ENCODE measurements around the gene MYL3.

MYL3 gene

GRCh38 chr3:46864061-46864881 is 1.0 kb upstream of the MYL3 start:
- no peak for FAIRE-seq

DNA sequence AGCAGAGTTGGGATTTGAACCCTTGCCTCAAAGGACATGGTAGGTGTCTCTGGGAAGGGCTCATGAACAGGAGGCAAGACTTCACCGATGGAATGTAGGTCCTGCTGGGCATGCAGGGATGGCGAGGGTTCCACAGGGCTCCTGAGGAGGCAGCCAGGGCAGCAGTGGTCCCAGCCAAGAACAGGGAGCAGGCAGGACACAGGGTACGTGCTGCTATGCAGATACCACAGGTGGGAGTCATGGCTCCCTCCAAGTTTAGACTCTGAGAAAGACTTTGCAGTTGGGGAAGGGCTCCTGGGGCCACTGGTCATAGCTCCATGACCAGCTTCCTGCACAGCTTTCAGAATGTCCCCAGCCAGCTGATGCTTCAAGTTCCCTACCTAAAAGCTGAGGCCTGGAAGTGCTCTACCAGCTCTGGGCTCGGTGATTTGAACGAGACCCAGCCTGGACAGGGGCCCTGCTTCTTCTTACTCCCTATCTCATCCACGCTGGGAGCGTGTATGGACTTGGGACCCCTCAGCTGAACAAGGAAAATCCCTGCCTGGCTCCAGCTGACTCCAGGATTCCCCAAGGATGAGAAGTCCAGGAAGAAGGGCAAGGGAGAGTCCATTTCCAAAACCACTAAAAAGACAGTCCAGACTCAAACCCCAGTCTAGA is 747 bp downstream of the MYL3 start:
- no peak for FAIRE-seq

DNA sequence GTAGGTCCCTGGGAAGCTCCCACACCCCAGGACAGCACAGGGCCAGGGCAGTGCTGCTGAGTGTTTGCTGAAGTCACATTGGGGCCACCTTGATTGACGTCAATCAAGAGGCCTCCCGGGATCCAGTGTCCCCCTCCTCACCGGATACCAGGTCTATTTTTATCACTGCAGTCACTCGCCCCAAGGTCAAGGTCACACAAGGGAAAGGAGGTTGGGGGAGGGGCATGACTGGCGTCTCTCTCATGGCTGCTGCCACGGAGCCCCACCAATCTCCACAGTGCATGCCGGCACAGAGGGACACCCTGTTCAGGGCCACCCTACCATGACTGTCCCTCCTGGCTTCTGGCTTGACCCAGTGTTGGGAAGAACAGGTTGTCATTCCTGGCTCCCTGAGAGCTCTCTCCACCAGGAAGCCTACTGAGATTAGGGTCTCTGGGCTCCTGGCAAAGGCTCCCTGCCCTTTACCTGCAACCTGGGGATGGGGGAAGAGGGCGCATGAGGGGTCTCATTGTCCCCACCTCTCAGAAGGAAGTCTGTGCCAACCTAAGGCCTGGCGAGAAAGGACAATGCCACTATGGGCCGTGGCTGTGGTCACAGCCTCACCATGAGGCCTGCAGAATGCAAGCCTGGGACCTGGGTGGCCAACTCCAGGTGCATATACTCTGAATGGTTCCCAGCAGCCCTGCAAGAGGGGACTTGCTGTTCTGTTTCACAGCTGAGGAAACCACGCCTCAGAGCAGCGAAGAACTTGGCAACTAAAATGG is 1.5 kb downstream of the MYL3 start:
- FAIRE-seq, result no peak

GRCh38 chr3:46860810-46861604 is 2.2 kb downstream of the MYL3 start:
- FAIRE-seq, result no peak

DNA sequence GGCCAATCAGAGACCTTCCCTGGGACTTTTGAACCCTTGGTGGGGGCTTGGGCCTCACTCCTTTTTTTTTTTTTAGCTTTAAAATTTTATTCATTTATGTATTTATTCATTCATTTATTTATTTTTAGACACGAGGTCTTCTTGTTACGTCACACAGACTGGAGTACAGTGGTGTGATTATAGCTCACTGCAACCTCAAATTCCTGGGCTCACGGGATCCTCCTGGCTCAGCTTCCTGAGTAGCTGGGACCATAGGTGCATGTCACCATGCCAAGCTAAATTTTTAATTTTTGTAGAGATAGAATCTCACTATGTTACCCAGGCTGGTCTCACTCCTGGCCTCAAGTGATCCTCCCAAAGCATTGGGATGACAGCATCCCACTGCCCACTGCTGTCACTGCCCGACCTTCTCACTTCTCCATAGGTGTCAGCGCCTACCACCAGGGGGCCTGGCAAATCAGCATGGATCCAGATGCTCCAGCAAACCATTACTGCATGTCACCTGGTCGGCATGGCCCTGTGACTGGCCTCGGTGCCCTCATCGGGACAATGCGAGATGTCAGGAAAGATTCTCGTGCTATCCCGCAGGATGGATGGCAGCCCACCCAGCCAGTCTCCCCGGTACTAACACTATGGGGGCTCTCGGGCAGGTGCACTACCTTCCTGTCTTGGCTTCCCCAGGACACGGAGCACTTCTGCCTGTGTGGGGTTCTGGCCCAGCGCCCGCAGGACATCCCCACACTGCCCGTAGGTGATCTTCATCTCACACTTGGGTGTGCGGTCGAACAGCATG is 3.0 kb downstream of the MYL3 start:
- FAIRE-seq, result no peak

DNA sequence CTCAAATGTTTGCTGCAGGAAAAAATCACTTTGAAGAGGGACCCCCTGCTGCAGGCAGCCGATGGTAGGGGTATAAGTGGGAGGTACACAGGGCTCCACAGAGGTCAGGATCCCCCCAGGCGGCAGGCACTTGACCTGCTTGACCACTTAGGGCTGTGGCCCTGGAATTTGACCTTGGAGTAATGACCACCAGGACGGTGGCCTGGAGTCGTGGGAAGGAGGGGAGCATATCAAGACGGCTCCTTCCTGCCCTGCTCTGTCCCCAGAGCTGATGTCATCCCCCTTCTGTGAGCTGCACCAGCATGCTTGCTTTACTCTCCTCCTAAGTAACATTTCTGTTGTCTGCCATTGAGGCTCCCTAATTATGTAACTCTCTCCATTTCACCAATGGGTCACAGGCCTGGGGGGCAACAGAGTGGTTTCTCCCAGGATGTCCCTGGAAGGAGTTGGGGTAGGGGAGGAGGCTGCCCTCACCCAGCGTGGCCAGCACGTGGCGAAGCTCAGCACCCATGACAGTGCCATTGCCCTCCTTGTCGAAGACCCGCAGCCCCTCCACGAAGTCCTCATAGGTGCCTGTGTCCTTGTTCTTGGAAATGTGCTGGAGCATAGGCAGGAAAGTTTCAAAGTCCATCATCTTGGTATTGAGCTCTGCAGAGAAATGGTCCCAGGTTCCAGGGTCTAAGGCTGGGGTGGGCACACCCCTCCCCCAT is 4.1 kb downstream of the MYL3 start:
- no peak for FAIRE-seq

DNA sequence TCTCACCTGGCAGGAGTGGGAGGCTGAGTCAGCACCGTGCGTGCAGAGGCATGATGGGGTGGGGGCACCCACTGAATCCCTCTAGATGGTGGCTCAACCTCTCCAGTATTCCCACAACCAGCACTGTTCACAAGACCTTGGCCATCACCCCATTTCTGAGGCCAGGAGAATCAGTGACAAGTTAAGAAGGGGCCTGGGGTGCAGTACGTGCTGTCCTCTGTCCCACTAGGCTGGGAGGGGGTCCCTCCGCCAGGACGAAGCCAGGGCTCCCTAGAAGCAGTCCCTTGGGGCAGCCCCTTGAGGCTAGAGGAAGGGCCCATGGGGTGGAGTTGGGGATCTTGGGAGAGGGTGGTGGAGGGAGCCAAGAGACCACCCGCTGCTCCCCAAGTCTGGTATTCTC is 4.8 kb downstream of the MYL3 start:
- FAIRE-seq, result no peak

GRCh38 chr3:46857485-46858341 is 5.5 kb downstream of the MYL3 start:
- FAIRE-seq, result no peak

GRCh38 chr3:46856576-46857471 is 6.4 kb downstream of the MYL3 start:
- no peak for FAIRE-seq

DNA sequence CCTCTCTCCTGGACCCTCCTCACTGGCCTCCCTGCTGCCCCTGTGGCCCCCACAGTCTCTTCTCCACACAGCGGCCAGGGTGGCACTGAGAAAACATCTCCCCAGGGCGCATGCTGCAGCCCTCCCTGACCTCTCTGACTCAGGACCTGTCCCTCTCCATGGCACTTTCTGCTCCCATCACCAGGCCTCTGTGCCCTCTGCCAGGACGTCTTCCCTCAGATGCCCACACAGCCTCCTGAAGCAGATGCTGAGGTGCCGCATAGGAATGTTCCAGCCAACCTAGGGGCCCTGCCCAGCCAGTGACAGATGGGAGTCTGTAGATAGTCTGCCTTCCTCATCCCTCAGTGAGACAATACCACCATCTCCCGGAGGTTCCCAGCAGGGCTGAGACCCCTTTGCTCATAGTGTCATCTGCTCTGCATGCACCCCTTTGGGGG is 8.7 kb downstream of the MYL3 start:
- FAIRE-seq, result no peak

- FAIRE-seq, result no peak
Observed at GRCh38 chr3:46853441-46854415, 9.5 kb downstream of the MYL3 start.

DNA sequence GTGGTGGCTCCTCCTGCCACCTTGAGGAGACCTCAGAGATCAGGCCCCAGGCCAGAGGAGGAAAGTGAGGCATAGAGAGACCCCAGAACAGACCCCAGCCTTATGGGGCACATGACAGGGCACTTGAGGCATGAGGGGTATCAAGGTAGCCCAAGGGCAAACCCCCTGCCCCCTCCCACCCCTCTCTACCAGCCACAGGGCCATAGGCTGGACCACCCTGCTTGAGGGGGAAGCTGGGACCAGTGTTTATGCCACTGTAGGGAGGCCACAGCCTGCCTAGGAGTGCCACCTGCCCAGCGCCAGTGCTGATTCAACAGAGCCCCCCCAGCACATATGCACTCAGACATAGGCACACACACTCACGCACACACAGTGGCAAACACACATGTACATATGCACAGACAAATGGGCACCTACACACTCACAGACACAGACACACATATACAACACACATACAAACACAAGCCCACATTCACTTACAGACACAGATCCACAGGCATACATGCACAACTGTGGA is 10.3 kb downstream of the MYL3 start:
- no peak for FAIRE-seq

DNA sequence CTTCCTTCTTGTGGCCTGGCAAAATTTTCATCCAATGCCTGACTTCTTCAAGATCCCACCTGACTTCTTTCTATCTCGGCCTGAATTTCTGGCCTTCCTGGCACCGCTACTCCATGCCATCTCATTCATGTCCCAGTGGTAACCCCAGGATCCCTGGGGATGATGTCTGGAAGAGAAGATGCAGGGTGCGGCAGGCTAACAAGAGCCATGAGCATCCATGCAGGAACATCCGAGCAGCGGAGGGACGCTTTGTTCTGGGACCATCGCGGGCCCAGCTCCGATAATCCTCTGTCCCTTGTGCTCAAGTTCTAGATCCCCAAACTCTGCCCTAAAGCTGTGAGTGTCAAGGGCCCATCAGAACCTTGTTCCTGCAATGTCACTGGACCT is 10.9 kb downstream of the MYL3 start:
- no peak for FAIRE-seq

GRCh38 chr3:46851364-46852333 is 11.6 kb downstream of the MYL3 start:
- no peak for FAIRE-seq

- FAIRE-seq, result no peak
Observed at GRCh38 chr3:46850468-46850779, 12.8 kb downstream of the MYL3 start.

GRCh38 chr3:46849686-46850467 is 13.4 kb downstream of the MYL3 start:
- no peak for FAIRE-seq
